Stimulated activated CD8-positive, alpha-beta memory T cell treated with anti-CD3 and anti-CD28 coated beads, Interleukin-7, amount 100 ng/mL, for 48 hours (primary cell): ENCODE measurements around the gene SLC35F1.

ENCODE experiments used
- DNase-seq, 2 donors: peaks; one replicate each; pipeline ENCODE4 v3.0.0-alpha.2; 2020; ENCODE audit warnings: low read depth in 1 of 2; ENCODE audit errors: extremely low read depth in 1 of 2

The SLC35F1 gene

GRCh38 chr6:118305081-118305480, 398.0 kb downstream of the SLC35F1 start:
- DNase-seq, result no peak

GRCh38 chr6:118306392-118307238, 399.6 kb downstream of the SLC35F1 start:
- DNase-seq, result no peak

GRCh38 chr6:118307581-118307980, 400.5 kb downstream of the SLC35F1 start:
- no peak for DNase-seq

GRCh38 chr6:118309337-118310093, 402.5 kb downstream of the SLC35F1 start:
- DNase-seq, result no peak

GRCh38 chr6:118313208-118313607, 406.1 kb downstream of the SLC35F1 start:
- no peak for DNase-seq

GRCh38 chr6:118313762-118314161, 406.7 kb downstream of the SLC35F1 start:
- DNase-seq, result no peak

- DNase-seq, result no peak
Measured at GRCh38 chr6:118316796-118317384, 409.8 kb downstream of the SLC35F1 start.

GRCh38 chr6:118317581-118318563, 410.8 kb downstream of the SLC35F1 start:
- DNase-seq, result no peak

- no peak for DNase-seq
Measured at GRCh38 chr6:118318648-118319047, 411.6 kb downstream of the SLC35F1 start.

GRCh38 chr6:118319416-118319815, 412.4 kb downstream of the SLC35F1 start:
- no peak for DNase-seq

- DNase-seq, result no peak
Measured at GRCh38 chr6:118319894-118320649, 413.0 kb downstream of the SLC35F1 start.

GRCh38 chr6:118320652-118321051, 413.6 kb downstream of the SLC35F1 start:
- DNase-seq, result no peak

GRCh38 chr6:118324116-118324515, 417.1 kb downstream of the SLC35F1 start:
- DNase-seq, result no peak

GRCh38 chr6:118325220-118325860, 418.3 kb downstream of the SLC35F1 start:
- DNase-seq, result no peak

- DNase-seq, result no peak
Measured at GRCh38 chr6:118326712-118327111, 419.6 kb downstream of the SLC35F1 start.

GRCh38 chr6:118327237-118327636, 420.2 kb downstream of the SLC35F1 start:
- DNase-seq, result no peak

GRCh38 chr6:118333772-118334171, 426.7 kb downstream of the SLC35F1 start:
- no peak for DNase-seq

- no peak for DNase-seq
Measured at GRCh38 chr6:118334634-118335033, 427.6 kb downstream of the SLC35F1 start.

- DNase-seq, result no peak
Measured at GRCh38 chr6:118335325-118335816, 428.3 kb downstream of the SLC35F1 start.
